Stomach (tissue), 4 donors: Measurements from ENCODE around the gene MRPL24.

ENCODE experiments used
- POLR2AphosphoS5 ChIP-seq, 3 donors: sonication (generic); formaldehyde crosslinking; IDR thresholded peaks; one replicate each; pipeline ENCODE4 v1.6.1; 2016; ENCODE audit warnings: antibody characterized with exemption in 3 of 3
- TF ChIP-seq, protein P1 (sequence below), 7 experiments: fragments of 450-650 bp in 4 of 7; fragments of 200-600 bp in 3 of 7; sonication (generic) in 3 of 7; IDR thresholded peaks; one replicate each; pipeline ENCODE4 v1.5.1; 2016 to 2019; ENCODE audit warnings: antibody characterized with exemption in 7 of 7, control low read depth in 2 of 7, mild to moderate bottlenecking in 1 of 7

DNA sequence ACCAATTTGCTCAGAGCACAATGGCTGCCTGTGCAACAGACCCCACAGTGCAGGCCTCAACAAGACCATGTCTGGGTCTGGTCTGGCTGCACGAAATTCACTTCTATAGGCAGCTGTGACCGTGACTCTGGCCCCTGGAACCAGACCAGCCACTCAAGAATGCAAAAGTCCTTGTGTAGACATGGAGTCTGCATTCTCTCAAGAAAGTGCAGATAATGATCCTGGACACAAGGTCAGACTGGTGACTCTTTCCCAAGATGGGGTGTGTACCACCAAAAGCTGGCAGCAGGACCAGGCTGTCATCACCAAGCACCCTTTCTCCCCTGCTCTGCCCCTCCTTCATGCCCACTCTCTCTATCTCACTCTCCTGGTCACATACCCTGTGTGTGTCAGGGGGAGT lies 19.8 kb downstream of the MRPL24 start:
- TF ChIP-seq, protein P1, sequence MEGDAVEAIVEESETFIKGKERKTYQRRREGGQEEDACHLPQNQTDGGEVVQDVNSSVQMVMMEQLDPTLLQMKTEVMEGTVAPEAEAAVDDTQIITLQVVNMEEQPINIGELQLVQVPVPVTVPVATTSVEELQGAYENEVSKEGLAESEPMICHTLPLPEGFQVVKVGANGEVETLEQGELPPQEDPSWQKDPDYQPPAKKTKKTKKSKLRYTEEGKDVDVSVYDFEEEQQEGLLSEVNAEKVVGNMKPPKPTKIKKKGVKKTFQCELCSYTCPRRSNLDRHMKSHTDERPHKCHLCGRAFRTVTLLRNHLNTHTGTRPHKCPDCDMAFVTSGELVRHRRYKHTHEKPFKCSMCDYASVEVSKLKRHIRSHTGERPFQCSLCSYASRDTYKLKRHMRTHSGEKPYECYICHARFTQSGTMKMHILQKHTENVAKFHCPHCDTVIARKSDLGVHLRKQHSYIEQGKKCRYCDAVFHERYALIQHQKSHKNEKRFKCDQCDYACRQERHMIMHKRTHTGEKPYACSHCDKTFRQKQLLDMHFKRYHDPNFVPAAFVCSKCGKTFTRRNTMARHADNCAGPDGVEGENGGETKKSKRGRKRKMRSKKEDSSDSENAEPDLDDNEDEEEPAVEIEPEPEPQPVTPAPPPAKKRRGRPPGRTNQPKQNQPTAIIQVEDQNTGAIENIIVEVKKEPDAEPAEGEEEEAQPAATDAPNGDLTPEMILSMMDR (IDR thresholded peaks at IDR 0.05), result no peak
- no peak for TF ChIP-seq POLR2AphosphoS5 (IDR thresholded peaks at IDR 0.05)
